NOMO-1 treated with DMSO at 0.1 percent for 48 hours (cell line): ENCODE data around the gene NUDT22.

ENCODE experiments used
- DNase-seq: peaks from one replicate; lab custom pipeline; 2025; ENCODE audit not compliant: unreplicated experiment; lab: John Stamatoyannopoulos, UW

The NUDT22 gene

DNA sequence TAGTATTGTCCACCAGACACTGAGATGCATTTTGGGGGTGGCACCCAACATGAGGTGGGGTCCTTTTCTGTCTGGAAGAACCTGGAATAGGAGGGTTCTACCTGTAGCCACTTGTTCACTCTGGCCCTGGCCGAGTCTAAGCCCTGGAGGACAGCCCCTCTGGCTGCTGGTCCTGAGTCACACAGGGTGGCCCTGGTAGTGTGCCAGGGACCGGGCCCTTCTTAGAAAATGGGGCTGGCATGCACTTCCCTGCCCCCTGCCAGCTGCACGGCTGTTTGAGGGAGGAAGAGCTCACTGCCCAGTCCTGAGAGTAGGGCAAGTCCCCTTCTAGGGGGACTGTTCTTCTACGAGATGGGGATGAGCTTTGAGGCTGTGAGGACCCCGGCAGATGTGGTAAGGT lies 27.4 kb downstream of the NUDT22 start:
- no peak for DNase-seq

- DNase-seq, result no peak
These were observed 28.3 kb downstream of the NUDT22 start for GRCh38 chr11:64254326-64254725.

GRCh38 chr11:64255135-64256128 lies 29.4 kb downstream of the NUDT22 start:
- no peak for DNase-seq

GRCh38 chr11:64256300-64256699 lies 30.2 kb downstream of the NUDT22 start:
- DNase-seq, result no peak

- no peak for DNase-seq
These were observed 32.3 kb downstream of the NUDT22 start for GRCh38 chr11:64258356-64258755.

GRCh38 chr11:64258946-64259532 lies 33.0 kb downstream of the NUDT22 start:
- DNase-seq, result no peak

DNA sequence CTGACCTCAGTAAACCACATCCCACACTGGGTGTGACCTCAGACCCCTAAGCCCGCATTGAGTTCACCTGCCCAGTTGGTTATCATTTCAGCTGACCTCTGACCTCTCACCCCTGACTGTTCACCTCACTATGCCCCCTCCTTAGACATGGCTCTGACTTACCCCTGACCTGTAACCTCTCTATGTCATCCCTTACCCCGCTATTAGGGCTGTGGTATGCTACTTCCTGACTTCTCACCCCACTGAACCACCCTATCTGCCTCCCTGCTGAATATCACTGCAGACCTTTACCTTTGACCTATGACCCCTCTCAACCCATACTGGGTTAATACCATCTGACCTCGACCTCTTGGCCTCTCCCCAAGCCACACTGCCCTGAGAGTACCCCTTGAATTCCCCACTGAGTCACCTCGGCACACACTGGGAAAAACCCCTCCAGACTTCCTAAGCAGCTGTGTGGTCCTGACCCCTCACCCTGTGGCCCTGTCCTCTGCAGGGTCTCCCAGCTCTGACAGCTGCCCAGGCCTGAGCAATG lies 33.5 kb downstream of the NUDT22 start:
- no peak for DNase-seq

GRCh38 chr11:64260147-64260708 lies 34.2 kb downstream of the NUDT22 start:
- DNase-seq, result no peak

DNA sequence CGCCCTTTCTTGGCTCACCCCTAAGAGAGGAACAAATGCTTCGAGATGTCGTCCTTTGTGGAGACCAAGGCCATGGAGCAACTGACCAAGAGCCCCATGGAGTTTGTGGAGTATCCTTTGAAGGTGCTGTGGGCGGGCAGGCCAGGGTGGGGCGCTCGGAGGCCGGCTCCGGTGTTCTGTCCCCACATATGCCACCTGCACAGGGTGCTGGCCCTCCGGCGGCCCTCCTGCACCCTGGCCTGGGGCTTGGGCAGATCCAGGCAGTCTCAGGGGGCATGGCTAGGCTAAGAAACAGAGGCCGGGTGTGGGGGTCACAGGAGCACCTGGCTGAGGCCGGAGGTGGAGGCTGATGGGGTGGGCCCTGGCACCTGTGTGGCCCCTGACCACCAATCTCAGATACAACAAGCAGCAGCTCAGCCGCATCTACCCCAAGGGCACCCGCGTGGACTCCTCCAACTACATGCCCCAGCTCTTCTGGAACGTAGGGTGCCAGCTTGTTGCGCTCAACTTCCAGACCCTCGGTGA lies 35.5 kb downstream of the NUDT22 start:
- no peak for DNase-seq

GRCh38 chr11:64262271-64263002 lies 36.4 kb downstream of the NUDT22 start:
- no peak for DNase-seq

GRCh38 chr11:64263021-64263946 lies 37.2 kb downstream of the NUDT22 start:
- no peak for DNase-seq

DNA sequence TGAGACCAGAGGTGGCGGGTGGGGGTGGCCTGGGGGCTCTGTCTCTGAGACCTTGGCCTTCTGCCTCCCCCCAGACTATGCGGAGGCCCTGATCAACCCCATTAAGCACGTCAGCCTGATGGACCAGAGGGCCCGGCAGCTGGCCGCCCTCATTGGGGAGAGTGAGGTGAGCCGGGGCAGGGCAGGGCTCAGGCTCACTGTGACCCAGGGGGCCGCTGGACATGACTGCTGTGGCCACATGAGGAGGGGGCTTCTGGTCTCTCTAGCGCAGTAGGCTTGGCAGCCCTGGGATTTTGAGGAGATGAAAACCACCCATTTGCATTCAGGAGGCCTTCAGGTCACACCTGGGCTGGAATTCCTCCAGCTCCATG lies 37.9 kb downstream of the NUDT22 start:
- DNase-seq, result no peak

DNA sequence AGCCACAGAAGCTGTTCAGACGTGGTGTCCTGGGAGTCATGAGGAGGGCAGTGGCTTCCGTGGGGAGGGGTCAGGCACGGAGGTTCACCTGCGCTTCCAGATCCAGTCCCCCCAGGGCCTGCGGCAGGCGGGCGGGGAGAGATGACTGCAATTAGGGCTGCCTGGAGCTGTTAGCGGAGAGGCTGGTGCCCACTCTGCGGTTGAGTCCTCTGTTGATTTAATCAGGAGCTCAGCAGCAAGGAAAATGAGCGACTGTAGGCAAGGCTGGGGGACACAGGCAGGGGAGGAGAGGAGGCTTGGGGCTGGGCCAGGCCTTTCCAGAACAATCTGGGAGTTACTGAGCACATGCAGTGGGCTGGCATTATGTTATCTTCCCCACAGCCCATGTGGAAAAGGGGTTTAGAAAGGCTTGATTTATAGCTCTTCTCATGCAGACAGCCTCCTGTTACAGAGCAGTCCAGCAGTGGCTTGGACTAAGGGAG lies 38.3 kb downstream of the NUDT22 start:
- no peak for DNase-seq

DNA sequence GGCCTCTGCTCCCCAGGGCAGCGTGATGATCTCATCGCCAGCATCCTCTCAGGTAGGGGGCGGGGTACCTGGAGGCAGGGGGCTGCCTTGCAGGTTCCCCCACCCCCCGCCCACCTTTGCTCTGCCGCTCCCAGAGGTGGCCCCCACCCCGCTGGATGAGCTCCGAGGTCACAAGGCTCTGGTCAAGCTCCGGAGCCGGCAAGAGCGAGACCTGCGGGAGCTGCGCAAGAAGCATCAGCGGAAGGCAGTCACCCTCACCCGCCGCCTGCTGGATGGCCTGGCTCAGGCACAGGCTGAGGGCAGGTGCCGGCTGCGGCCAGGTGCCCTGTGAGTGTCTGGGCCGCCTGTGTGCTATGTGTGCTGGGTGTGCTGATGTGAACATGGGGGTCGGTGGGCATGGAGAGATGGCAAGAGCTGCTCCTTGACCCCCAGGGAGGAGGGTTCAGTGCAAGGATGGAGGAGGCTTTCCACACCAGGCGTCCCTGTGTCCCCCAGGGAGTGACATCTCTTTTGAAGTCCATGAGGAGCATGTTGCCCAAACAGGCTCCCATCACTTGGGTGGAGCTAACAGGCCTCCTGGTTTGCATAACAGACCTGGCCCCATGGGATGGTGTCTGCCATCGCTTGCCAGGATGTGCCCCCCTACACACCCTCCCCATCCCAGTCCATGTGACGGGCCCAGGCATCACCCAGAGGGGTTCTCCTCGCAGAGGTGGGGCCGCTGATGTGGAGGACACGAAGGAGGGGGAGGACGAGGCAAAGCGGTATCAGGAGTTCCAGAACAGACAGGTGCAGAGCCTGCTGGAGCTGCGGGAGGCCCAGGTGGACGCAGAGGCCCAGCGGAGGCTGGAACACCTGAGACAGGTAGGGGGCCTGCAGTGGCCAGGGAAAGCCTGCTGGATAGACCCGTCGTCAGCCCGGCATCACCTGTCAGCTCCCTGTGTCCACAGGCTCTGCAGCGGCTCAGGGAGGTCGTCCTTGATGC lies 39.4 kb downstream of the NUDT22 start:
- no peak for DNase-seq

DNA sequence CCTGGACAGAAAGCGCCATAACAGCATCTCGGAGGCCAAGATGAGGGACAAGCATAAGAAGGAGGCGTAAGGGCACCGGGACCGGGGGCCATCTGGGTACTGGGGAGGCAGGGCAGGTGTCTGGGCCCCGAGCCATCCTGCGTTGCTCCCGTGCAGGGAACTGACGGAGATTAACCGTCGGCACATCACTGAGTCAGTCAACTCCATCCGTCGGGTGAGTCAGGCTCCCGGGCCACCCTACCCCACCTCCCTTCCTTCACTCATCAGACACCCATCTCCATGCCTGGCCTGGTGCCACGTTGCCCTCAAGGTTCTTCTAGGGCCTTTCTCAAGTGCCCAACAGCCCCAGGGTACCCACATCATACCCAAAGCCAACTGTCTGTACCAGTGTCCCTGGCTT lies 40.3 kb downstream of the NUDT22 start:
- no peak for DNase-seq

- no peak for DNase-seq
These were observed 41.3 kb downstream of the NUDT22 start for GRCh38 chr11:64267207-64267945.

- DNase-seq, result no peak
These were observed 42.2 kb downstream of the NUDT22 start for GRCh38 chr11:64268025-64268892.
